Neural progenitor cell (in vitro differentiated cells): ENCODE data around the gene BAIAP2. TPM values are rescaled to one million over a fixed set of nuclear protein-coding genes. Genes with fewer than 3 reads are reported as not detected.

ENCODE experiments used
- DNase-seq: peaks from one replicate; pipeline ENCODE4 v3.0.0-alpha.2; 2016; ENCODE audit warnings: low spot score
- H2AFZ ChIP-seq: fragments of 200-600 bp; sonication (generic); replicated peaks from 2 replicates; pipeline ENCODE4 v1.6.1; 2016; ENCODE audit warnings: antibody characterized with exemption
- H3F3A ChIP-seq: fragments of 200-600 bp; sonication (generic); 2 replicates; pipeline ENCODE4 v1.6.1; 2016; ENCODE audit warnings: antibody characterized with exemption, low read depth
- H3K27ac ChIP-seq: fragments of 200-600 bp; sonication (generic); 2 replicates; pipeline ENCODE4 v1.5.1; 2016; ENCODE audit warnings: mild to moderate bottlenecking
- H3K27me3 ChIP-seq: fragments of 200-600 bp; sonication (generic); 2 replicates; pipeline ENCODE4 v1.6.1; 2016; ENCODE audit warnings: mild to moderate bottlenecking, moderate library complexity
- H3K36me3 ChIP-seq: fragments of 200-600 bp; sonication (generic); 2 replicates; pipeline ENCODE4 v1.5.1; 2016
- H3K4me1 ChIP-seq: fragments of 200-600 bp; sonication (generic); 2 replicates; pipeline ENCODE4 v1.6.1; 2016; ENCODE audit warnings: mixed run types
- H3K4me2 ChIP-seq: fragments of 200-600 bp; sonication (generic); 2 replicates; pipeline ENCODE4 v1.6.1; 2016
- H3K4me3 ChIP-seq: fragments of 200-600 bp; sonication (generic); 2 replicates; pipeline ENCODE4 v1.5.1; 2016
- H3K79me2 ChIP-seq: fragments of 200-600 bp; sonication (generic); 2 replicates; pipeline ENCODE4 v1.6.1; 2016; ENCODE audit warnings: low read depth
- H3K9ac ChIP-seq: fragments of 200-600 bp; sonication (generic); 2 replicates; pipeline ENCODE4 v1.6.1; 2016
- H3K9me3 ChIP-seq: fragments of 200-600 bp; sonication (generic); 2 replicates; pipeline ENCODE4 v1.5.1; 2016; ENCODE audit warnings: low read depth
- H4K20me1 ChIP-seq: fragments of 200-600 bp; sonication (generic); 2 replicates; pipeline ENCODE4 v1.6.1; 2016; ENCODE audit warnings: low read depth
- H3K27ac Mint-ChIP-seq: 3 replicates; pipeline ENCODE4 v1.8.0; 2021; ENCODE audit warnings: mixed read lengths
- H3K27me3 Mint-ChIP-seq: 2 replicates; pipeline ENCODE4 v1.8.0; 2022; ENCODE audit warnings: low read depth, mild to moderate bottlenecking, inconsistent platforms, moderate library complexity, mixed read lengths; ENCODE audit not compliant: insufficient read depth
- H3K36me3 Mint-ChIP-seq: 3 replicates; pipeline ENCODE4 v1.8.0; 2021; ENCODE audit warnings: mixed read lengths
- H3K4me1 Mint-ChIP-seq: 3 replicates; pipeline ENCODE4 v1.8.0; 2021; ENCODE audit warnings: mixed read lengths
- H3K4me3 Mint-ChIP-seq: 3 replicates; pipeline ENCODE4 v1.8.0; 2021; ENCODE audit warnings: mild to moderate bottlenecking, moderate library complexity, mixed read lengths
- H3K9me3 Mint-ChIP-seq: 3 replicates; pipeline ENCODE4 v1.8.0; 2020; ENCODE audit warnings: mixed read lengths
- EZH2 ChIP-seq: fragments of 200-600 bp; sonication (generic); IDR thresholded peaks from 2 replicates; pipeline ENCODE4 v1.6.1; 2017; ENCODE audit warnings: antibody characterized with exemption, mild to moderate bottlenecking, moderate library complexity
- EZH2phosphoT487 ChIP-seq: fragments of 200-600 bp; sonication (generic); IDR thresholded peaks from 2 replicates; pipeline ENCODE4 v1.6.1; 2017; ENCODE audit warnings: antibody characterized with exemption
- total RNA-seq: library from RNA; depleted of rRNA; stranded (reverse); fragments of >200 nt; gene quantifications from 2 replicates; pipeline ENCODE4 v1.2.3, GENCODE V29; 2015; ENCODE audit warnings: low replicate concordance
- TF ChIP-seq, protein P1 (sequence below): fragments of 200-600 bp; sonication (generic); IDR thresholded peaks from 2 replicates; pipeline ENCODE4 v1.5.1; 2017; ENCODE audit warnings: antibody characterized with exemption, mild to moderate bottlenecking

BAIAP2 gene
- total RNA-seq, 1 donor from 2014 or later = 15.6 TPM

DNA sequence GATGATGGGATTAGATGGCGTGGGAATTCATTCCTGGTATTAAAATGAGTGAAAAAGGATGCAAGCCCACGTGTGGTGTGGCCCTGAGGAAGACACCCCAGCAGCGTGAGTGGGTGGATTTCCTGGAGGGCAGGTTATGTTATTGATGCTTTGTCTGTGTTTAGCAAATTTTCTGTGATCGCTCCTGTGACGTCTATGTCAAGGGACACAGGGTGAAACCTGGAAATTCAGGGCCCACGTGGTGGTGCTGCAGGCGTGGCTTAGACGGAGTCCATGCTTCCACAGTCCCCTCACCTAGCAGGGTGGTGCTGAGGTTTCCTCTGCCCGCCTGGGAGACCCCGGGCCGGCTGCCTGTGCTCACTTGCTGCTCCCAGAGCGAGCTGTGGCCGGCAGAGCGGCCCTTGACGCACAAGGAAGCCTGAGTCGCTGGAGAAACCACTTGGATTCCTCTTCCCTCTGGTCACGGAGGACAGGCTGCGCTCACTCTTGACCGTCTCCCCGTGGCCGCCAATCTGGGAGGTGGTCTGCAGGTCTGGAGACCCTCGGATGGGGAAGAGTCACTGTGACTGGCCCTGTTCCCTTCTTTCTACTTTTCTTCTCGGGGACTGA lies 23.4 kb downstream of the BAIAP2 start:
- no peak for DNase-seq
- Histone ChIP-seq H3K27me3 (no peaks in the 10 kb centered on the region), H3K36me3 (no peaks in the 10 kb centered on the region), H3K79me2 (no peaks in the 10 kb centered on the region), H3K4me1 (peaks cover 9% of the 10 kb centered on the region), H2AFZ (no peak overlapping the region), H3K4me3 (no peak overlapping the region), H3F3A (peaks cover 4% of the 10 kb centered on the region), H3K9ac (no peak overlapping the region), H3K4me2 (no peak overlapping the region), H3K9me3 (no peaks in the 10 kb centered on the region), H3K27ac (no peak overlapping the region), H4K20me1 (peaks cover 6% of the 10 kb centered on the region)
- Mint-ChIP-seq H3K36me3 (peaks cover 19% of the 10 kb centered on the region), H3K4me1 (peaks cover 27% of the 10 kb centered on the region), H3K27me3 (no peaks in the 10 kb centered on the region), H3K9me3 (no peaks in the 10 kb centered on the region), H3K4me3 (no peak overlapping the region), H3K27ac (no peak overlapping the region)
- TF ChIP-seq, protein P1, sequence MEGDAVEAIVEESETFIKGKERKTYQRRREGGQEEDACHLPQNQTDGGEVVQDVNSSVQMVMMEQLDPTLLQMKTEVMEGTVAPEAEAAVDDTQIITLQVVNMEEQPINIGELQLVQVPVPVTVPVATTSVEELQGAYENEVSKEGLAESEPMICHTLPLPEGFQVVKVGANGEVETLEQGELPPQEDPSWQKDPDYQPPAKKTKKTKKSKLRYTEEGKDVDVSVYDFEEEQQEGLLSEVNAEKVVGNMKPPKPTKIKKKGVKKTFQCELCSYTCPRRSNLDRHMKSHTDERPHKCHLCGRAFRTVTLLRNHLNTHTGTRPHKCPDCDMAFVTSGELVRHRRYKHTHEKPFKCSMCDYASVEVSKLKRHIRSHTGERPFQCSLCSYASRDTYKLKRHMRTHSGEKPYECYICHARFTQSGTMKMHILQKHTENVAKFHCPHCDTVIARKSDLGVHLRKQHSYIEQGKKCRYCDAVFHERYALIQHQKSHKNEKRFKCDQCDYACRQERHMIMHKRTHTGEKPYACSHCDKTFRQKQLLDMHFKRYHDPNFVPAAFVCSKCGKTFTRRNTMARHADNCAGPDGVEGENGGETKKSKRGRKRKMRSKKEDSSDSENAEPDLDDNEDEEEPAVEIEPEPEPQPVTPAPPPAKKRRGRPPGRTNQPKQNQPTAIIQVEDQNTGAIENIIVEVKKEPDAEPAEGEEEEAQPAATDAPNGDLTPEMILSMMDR = no peak
- TF ChIP-seq EZH2phosphoT487 = no peak
- no peak for TF ChIP-seq EZH2

DNA sequence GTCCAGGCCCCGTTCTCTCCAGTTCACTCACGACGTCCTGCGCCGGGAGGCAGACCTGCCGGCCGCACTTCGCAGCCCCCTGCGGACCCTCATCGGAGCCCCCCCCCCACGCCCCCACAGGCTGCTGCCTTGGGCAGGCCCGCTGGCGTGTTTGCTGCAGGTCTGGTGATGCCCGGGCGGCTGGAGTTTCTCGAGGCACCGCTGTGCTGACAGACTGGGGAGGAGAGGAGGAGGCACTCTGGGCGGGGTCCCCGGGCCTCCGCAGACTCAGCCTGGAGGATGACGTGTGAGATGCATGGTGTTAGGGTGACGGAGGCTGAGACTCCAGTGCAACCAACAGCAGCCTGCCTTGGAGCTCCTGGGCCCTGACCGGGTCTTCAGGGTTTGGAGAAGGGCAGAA lies 24.1 kb downstream of the BAIAP2 start:
- Histone ChIP-seq H3K9ac (no peak overlapping the region), H3K9me3 (no peaks in the 10 kb centered on the region), H3K4me1 (peaks cover 10% of the 10 kb centered on the region), H3K4me3 (no peak overlapping the region), H3K27ac (no peak overlapping the region), H3K79me2 (no peaks in the 10 kb centered on the region), H2AFZ (no peak overlapping the region), H4K20me1 (peaks cover 11% of the 10 kb centered on the region), H3F3A (peaks cover 4% of the 10 kb centered on the region), H3K27me3 (no peaks in the 10 kb centered on the region), H3K4me2 (no peak overlapping the region), H3K36me3 (no peaks in the 10 kb centered on the region)
- Mint-ChIP-seq H3K36me3 (peaks cover 21% of the 10 kb centered on the region), H3K27me3 (no peaks in the 10 kb centered on the region), H3K4me1 (peaks cover 31% of the 10 kb centered on the region), H3K4me3 (no peak overlapping the region), H3K9me3 (no peaks in the 10 kb centered on the region), H3K27ac (no peak overlapping the region)
- no peak for DNase-seq
- TF ChIP-seq EZH2 (no peak), EZH2phosphoT487 (no peak)
- TF ChIP-seq, protein P1 = no peak

DNA sequence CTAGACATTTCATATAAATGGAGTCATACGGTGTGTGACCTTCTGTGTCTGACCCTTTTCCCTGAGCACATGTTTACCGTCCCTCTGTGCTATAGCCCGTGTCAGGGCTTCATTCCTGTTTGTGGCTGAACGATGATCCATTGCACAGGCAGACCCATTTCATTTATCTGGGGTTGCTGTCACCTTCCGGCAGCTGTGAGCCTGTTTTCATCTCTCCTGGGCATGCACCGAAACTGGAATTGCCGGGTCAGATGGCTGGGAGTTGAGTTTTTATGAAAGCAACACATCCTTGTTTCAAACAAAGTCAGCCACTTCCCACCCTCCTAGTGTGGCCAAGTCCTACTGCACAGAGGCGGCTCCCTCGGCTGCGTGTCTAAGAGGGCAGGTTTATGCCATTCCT lies 25.5 kb downstream of the BAIAP2 start:
- H3K4me1 ChIP-seq = peaks cover 24% of the 10 kb centered on the region
- TF ChIP-seq EZH2phosphoT487 (no peak), EZH2 (no peak)
- TF ChIP-seq, protein P1 = no peak
- H3K9me3 ChIP-seq = no peaks in the 10 kb centered on the region
- Mint-ChIP-seq H3K4me1 (peaks cover 40% of the 10 kb centered on the region), H3K4me3 (no peak overlapping the region), H3K36me3 (peaks cover 21% of the 10 kb centered on the region), H3K27me3 (no peaks in the 10 kb centered on the region), H3K9me3 (no peaks in the 10 kb centered on the region), H3K27ac (no peak overlapping the region)
- H3K27ac ChIP-seq = no peak overlapping the region
- H3K4me2 ChIP-seq = no peak overlapping the region
- H3K36me3 ChIP-seq = no peaks in the 10 kb centered on the region
- H3F3A ChIP-seq = peaks cover 4% of the 10 kb centered on the region
- no peaks in the 10 kb centered on the region for H3K79me2 ChIP-seq
- H4K20me1 ChIP-seq = peaks cover 25% of the 10 kb centered on the region
- no peak overlapping the region for H2AFZ ChIP-seq
- no peak for DNase-seq
- no peak overlapping the region for H3K9ac ChIP-seq
- H3K4me3 ChIP-seq = no peak overlapping the region
- no peaks in the 10 kb centered on the region for H3K27me3 ChIP-seq
